Fibroblast of lung (primary cell): ENCODE results near the gene SELPLG.

Experiments used
- EZH2 ChIP-seq: IDR thresholded peaks from 2 replicates; pipeline ENCODE4 v1.5.1; 2012; ENCODE audit warnings: low read length, control low read depth, mild to moderate bottlenecking; ENCODE audit errors: missing control alignments
- TF ChIP-seq, protein P1 (sequence below), 2 donors: IDR thresholded peaks in 1 of 2; conservative IDR thresholded peaks in 1 of 2; 1 replicate in 1 of 2; 2 replicates in 1 of 2; pipeline ENCODE4 v1.5.1; 2011 to 2012; ENCODE audit warnings: low read length in 2 of 2, control low read depth in 1 of 2, inconsistent platforms in 1 of 2, low read depth in 1 of 2, mild to moderate bottlenecking in 1 of 2

- TF ChIP-seq, protein P1, sequence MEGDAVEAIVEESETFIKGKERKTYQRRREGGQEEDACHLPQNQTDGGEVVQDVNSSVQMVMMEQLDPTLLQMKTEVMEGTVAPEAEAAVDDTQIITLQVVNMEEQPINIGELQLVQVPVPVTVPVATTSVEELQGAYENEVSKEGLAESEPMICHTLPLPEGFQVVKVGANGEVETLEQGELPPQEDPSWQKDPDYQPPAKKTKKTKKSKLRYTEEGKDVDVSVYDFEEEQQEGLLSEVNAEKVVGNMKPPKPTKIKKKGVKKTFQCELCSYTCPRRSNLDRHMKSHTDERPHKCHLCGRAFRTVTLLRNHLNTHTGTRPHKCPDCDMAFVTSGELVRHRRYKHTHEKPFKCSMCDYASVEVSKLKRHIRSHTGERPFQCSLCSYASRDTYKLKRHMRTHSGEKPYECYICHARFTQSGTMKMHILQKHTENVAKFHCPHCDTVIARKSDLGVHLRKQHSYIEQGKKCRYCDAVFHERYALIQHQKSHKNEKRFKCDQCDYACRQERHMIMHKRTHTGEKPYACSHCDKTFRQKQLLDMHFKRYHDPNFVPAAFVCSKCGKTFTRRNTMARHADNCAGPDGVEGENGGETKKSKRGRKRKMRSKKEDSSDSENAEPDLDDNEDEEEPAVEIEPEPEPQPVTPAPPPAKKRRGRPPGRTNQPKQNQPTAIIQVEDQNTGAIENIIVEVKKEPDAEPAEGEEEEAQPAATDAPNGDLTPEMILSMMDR (conservative IDR thresholded peaks at IDR 0.05 in 1 of 2, IDR thresholded peaks at IDR 0.05 in 1 of 2; ENCODE audit: low read depth in 1 of 2, low read length in 2 of 2): no peak
- no peak for TF ChIP-seq EZH2
These were observed 47.4 kb downstream of the SELPLG start for GRCh38 chr12:108586306-108586705.
